ENCODE measurements around the gene HMG20A.

DNA sequence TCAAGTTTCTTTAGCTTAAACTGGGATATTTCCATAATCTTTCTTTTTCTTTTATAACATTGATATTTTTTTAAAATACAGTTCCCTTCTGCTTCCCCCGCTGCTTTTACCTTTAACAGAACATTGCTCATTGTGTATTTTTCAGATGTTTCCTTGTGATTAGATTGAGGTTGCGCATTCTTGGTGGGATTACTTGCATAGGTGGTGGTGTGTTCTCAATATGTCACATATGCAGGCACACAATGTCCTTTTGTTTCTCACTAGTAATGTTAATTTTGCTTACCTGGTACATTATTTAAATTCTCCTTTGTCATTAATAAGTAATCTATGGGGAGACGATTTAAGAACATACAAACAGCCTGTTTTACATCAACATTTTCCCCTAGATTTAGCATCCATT lies 48.2 kb downstream of the HMG20A start:
- TF ChIP-seq SP1 (IDR thresholded peaks at IDR 0.05; ENCODE audit: low read depth, low read length) (no peak), TBL1XR1 (IDR thresholded peaks at IDR 0.05; ENCODE audit: low read depth, low read length) (no peak), CTCF (IDR thresholded peaks at IDR 0.05 in 2 of 3, conservative IDR thresholded peaks at IDR 0.05 in 1 of 3; ENCODE audit: control insufficient read depth in 2 of 3, extremely low read depth in 1 of 3, insufficient read depth in 1 of 3, low read depth in 3 of 3, low read length in 3 of 3) (no peak), ZNF24 (IDR thresholded peaks at IDR 0.05) (no peak), EP300 (IDR thresholded peaks at IDR 0.05; ENCODE audit: borderline replicate concordance in 1 of 2, control insufficient read depth in 1 of 2, low read depth in 2 of 2, low read length in 2 of 2) (no peak), PAX5 (IDR thresholded peaks at IDR 0.05; ENCODE audit: borderline replicate concordance, low read depth, low read length) (no peak), YY1 (IDR thresholded peaks at IDR 0.05; ENCODE audit: low read depth, low read length) (no peak), CEBPB (IDR thresholded peaks at IDR 0.05; ENCODE audit: borderline replicate concordance in 1 of 2, low read depth in 2 of 2, low read length in 2 of 2) (no peak), SREBF1 (IDR thresholded peaks at IDR 0.05; ENCODE audit: low read length) (no peak), ATF3 (IDR thresholded peaks at IDR 0.05; ENCODE audit: borderline replicate concordance, extremely low read depth, low read depth, low read length) (no peak)
- TF ChIP-seq, protein P1, sequence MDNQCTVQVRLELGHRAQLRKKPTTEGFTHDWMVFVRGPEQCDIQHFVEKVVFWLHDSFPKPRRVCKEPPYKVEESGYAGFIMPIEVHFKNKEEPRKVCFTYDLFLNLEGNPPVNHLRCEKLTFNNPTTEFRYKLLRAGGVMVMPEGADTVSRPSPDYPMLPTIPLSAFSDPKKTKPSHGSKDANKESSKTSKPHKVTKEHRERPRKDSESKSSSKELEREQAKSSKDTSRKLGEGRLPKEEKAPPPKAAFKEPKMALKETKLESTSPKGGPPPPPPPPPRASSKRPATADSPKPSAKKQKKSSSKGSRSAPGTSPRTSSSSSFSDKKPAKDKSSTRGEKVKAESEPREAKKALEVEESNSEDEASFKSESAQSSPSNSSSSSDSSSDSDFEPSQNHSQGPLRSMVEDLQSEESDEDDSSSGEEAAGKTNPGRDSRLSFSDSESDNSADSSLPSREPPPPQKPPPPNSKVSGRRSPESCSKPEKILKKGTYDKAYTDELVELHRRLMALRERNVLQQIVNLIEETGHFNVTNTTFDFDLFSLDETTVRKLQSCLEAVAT (IDR thresholded peaks at IDR 0.05): no peak
